Activated naive CD8-positive, alpha-beta T cell (primary cell): Measurements from ENCODE around the gene ELMO1.
"Not testable (repeated sequence)": the region's sequence is repeated elsewhere in the genome, so short reads cannot be mapped to it uniquely, and the experiment has no call there.

ENCODE experiments used
- H3K27ac Mint-ChIP-seq: one replicate; pipeline ENCODE4 v1.8.0; 2021; ENCODE audit warnings: mixed read lengths
- H3K27me3 Mint-ChIP-seq: one replicate; pipeline ENCODE4 v1.8.0; 2021; ENCODE audit warnings: mixed read lengths
- H3K36me3 Mint-ChIP-seq: one replicate; pipeline ENCODE4 v1.8.0; 2021; ENCODE audit warnings: mixed read lengths
- H3K4me1 Mint-ChIP-seq: one replicate; pipeline ENCODE4 v1.8.0; 2021; ENCODE audit warnings: low read depth, mixed read lengths
- H3K4me3 Mint-ChIP-seq: one replicate; pipeline ENCODE4 v1.8.0; 2021; ENCODE audit warnings: mild to moderate bottlenecking, mixed read lengths
- H3K9me3 Mint-ChIP-seq: one replicate; pipeline ENCODE4 v1.8.0; 2021; ENCODE audit warnings: low read depth, mixed read lengths

ELMO1 gene

GRCh38 chr7:37149773-37150124, 298.9 kb downstream of the ELMO1 start:
- Mint-ChIP-seq H3K4me1 (peaks cover 6% of the 10 kb centered on the region), H3K36me3 (peaks cover 32% of the 10 kb centered on the region), H3K27me3 (no peaks in the 10 kb centered on the region)

DNA sequence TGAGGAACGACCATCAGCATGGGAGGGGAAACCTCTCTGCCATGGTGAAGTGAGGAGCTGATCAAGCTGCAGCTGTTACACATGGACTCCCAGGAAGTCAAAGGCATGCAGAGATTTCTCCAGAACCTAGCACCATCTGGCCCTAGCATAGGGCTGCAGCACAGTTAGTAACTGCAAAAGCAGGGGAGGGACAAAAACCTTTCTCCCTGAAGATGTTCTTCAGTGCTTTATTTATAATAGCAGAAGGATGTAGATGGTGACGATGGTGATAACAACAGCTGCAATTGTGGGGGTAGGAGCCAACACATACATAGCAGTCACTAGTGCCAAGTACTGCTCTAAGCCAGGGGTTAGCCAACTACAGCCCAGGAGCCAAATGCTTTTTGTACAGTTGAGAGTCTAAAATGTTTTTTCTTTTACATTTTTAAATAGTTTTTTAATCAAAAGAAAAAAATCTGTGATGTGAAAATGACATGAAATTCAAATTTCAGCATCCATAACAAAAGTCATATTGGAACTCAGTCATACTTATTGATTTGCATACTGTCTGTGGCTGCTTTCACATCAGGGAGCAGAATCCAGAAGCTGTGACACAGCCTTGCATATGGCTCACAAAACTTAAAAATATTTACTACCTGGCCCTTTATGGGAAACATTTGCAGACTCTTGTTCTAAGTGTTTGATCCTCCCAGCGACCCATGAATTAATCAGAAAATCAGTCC, 299.5 kb downstream of the ELMO1 start:
- Mint-ChIP-seq H3K4me1 (peaks cover 6% of the 10 kb centered on the region), H3K4me3 (no peak overlapping the region), H3K27me3 (no peaks in the 10 kb centered on the region), H3K9me3 (no peaks in the 10 kb centered on the region), H3K36me3 (peaks cover 28% of the 10 kb centered on the region), H3K27ac (peak overlapping the region; percentile 66)

More at GRCh38 chr7:37149773-37150124, 298.9 kb downstream of the ELMO1 start:
- peak overlapping the region; percentile 66 for H3K27ac Mint-ChIP-seq
- no peak overlapping the region for H3K4me3 Mint-ChIP-seq
- no peaks in the 10 kb centered on the region for H3K9me3 Mint-ChIP-seq

DNA sequence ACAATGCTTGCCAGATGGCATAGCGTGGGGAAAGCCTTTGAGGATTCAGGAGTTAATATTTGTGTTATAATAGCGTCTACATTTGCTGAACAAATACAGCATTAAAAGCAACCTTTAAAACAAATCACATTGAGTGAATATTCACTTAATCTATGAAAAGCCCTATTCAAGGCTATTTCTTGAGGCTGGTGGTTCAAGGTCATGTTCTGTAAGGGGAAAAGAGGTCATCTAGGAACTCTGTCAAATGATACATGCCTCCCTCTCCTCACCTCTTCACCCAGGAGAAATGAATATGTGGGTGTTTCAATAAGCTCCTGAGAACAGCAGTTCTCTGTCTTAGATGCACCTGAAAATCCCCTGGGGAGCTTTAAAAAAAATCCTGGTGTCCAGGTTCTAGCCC, 303.0 kb downstream of the ELMO1 start:
- Mint-ChIP-seq H3K4me1 (peaks cover 9% of the 10 kb centered on the region), H3K27me3 (no peaks in the 10 kb centered on the region), H3K9me3 (peaks cover 14% of the 10 kb centered on the region), H3K4me3 (no peak overlapping the region), H3K36me3 (peaks cover 42% of the 10 kb centered on the region), H3K27ac (no peak overlapping the region)

DNA sequence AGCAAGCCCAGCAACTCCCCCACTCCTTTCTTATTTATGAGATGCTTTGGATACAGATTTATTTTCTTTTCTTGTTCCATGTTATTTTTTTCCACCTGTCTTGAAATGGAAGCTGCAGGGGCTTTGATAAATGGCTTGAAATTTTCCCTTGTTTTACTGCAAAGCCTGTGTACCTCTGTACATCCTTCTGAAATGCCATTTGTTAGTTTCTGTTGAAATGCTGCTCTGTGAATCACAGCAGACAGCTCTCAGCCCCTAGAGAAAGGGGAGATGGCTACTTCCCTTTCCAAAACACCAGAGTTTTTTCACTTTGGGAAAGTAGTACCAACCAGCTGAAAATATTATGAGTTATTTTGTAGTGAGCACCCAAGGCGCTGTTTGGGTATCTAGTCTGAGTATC, 304.2 kb downstream of the ELMO1 start:
- H3K27me3 Mint-ChIP-seq: no peaks in the 10 kb centered on the region
- peaks cover 22% of the 10 kb centered on the region for H3K9me3 Mint-ChIP-seq
- H3K4me3 Mint-ChIP-seq: no peak overlapping the region
- H3K27ac Mint-ChIP-seq: no peak overlapping the region
- H3K4me1 Mint-ChIP-seq: peaks cover 5% of the 10 kb centered on the region
- peaks cover 45% of the 10 kb centered on the region for H3K36me3 Mint-ChIP-seq

GRCh38 chr7:37142958-37143357, 305.7 kb downstream of the ELMO1 start:
- no peak overlapping the region for H3K27ac Mint-ChIP-seq
- H3K27me3 Mint-ChIP-seq: no peaks in the 10 kb centered on the region
- H3K4me3 Mint-ChIP-seq: no peak overlapping the region
- peaks cover 48% of the 10 kb centered on the region for H3K36me3 Mint-ChIP-seq
- peaks cover 27% of the 10 kb centered on the region for H3K9me3 Mint-ChIP-seq
- peaks cover 7% of the 10 kb centered on the region for H3K4me1 Mint-ChIP-seq

GRCh38 chr7:37141742-37142141, 306.9 kb downstream of the ELMO1 start:
- H3K4me1 Mint-ChIP-seq: peaks cover 9% of the 10 kb centered on the region
- H3K27me3 Mint-ChIP-seq: no peaks in the 10 kb centered on the region
- H3K9me3 Mint-ChIP-seq: peaks cover 27% of the 10 kb centered on the region
- no peak overlapping the region for H3K27ac Mint-ChIP-seq
- peaks cover 45% of the 10 kb centered on the region for H3K36me3 Mint-ChIP-seq
- no peak overlapping the region for H3K4me3 Mint-ChIP-seq

- H3K4me1 Mint-ChIP-seq: peaks cover 13% of the 10 kb centered on the region
- peaks cover 55% of the 10 kb centered on the region for H3K36me3 Mint-ChIP-seq
- H3K4me3 Mint-ChIP-seq, H3K27me3 Mint-ChIP-seq, H3K9me3 Mint-ChIP-seq, H3K27ac Mint-ChIP-seq: not testable (repeated sequence)
Observed at GRCh38 chr7:37133902-37134301, 314.8 kb downstream of the ELMO1 start.

- H3K27ac Mint-ChIP-seq: no peak overlapping the region
- no peaks in the 10 kb centered on the region for H3K27me3 Mint-ChIP-seq
- no peaks in the 10 kb centered on the region for H3K9me3 Mint-ChIP-seq
- H3K36me3 Mint-ChIP-seq: peaks cover 60% of the 10 kb centered on the region
- H3K4me1 Mint-ChIP-seq: peaks cover 9% of the 10 kb centered on the region
- H3K4me3 Mint-ChIP-seq: no peak overlapping the region
Observed at GRCh38 chr7:37131855-37132254, 316.8 kb downstream of the ELMO1 start.

- H3K4me3 Mint-ChIP-seq: no peak overlapping the region
- H3K36me3 Mint-ChIP-seq: peaks cover 64% of the 10 kb centered on the region
- H3K9me3 Mint-ChIP-seq: no peaks in the 10 kb centered on the region
- H3K27me3 Mint-ChIP-seq: no peaks in the 10 kb centered on the region
- H3K27ac Mint-ChIP-seq: peak overlapping the region; percentile 30
- peaks cover 9% of the 10 kb centered on the region for H3K4me1 Mint-ChIP-seq
Observed at GRCh38 chr7:37129035-37129425, 319.6 kb downstream of the ELMO1 start.

GRCh38 chr7:37128327-37129034, 320.2 kb downstream of the ELMO1 start:
- H3K27me3 Mint-ChIP-seq: no peaks in the 10 kb centered on the region
- peak overlapping the region; percentile 30 for H3K27ac Mint-ChIP-seq
- H3K9me3 Mint-ChIP-seq: no peaks in the 10 kb centered on the region

DNA sequence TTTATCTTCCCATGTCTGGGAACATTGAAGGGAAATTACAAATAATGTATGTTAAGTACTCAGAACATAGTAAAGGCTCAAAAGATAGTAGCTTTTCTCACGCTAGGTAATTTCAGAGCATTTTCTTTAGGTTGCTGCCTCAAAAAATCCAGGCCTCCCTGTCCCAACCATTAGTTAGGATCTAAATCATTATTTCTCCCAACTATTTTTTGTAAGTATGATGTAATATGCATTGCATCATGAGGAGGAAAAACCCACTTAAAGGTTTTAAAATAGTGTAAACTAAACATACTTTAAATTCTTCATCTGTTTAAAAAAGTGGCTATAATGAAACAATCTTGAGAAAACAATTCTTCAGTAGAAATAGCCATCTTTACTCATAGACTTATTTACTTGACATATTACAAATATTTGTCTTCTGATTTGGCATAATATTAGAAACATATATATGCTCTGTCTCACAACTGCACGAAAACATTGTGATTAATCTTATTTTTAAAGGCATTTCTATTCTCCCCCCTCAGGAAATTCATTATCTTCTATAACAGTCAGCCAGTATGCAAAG, 329.3 kb downstream of the ELMO1 start:
- Mint-ChIP-seq H3K4me3 (no peak overlapping the region), H3K9me3 (no peaks in the 10 kb centered on the region), H3K27ac (no peak overlapping the region), H3K27me3 (no peaks in the 10 kb centered on the region), H3K4me1 (peaks cover 66% of the 10 kb centered on the region), H3K36me3 (peaks cover 15% of the 10 kb centered on the region)

More at GRCh38 chr7:37128327-37129034, 320.2 kb downstream of the ELMO1 start:
- H3K36me3 Mint-ChIP-seq: peaks cover 59% of the 10 kb centered on the region
- H3K4me3 Mint-ChIP-seq: no peak overlapping the region
- peaks cover 6% of the 10 kb centered on the region for H3K4me1 Mint-ChIP-seq

- peaks cover 18% of the 10 kb centered on the region for H3K36me3 Mint-ChIP-seq
- H3K27ac Mint-ChIP-seq: no peak overlapping the region
- H3K9me3 Mint-ChIP-seq: no peaks in the 10 kb centered on the region
- peaks cover 63% of the 10 kb centered on the region for H3K4me1 Mint-ChIP-seq
- no peaks in the 10 kb centered on the region for H3K27me3 Mint-ChIP-seq
- H3K4me3 Mint-ChIP-seq: no peak overlapping the region
Observed at GRCh38 chr7:37118004-37118403, 330.7 kb downstream of the ELMO1 start.

DNA sequence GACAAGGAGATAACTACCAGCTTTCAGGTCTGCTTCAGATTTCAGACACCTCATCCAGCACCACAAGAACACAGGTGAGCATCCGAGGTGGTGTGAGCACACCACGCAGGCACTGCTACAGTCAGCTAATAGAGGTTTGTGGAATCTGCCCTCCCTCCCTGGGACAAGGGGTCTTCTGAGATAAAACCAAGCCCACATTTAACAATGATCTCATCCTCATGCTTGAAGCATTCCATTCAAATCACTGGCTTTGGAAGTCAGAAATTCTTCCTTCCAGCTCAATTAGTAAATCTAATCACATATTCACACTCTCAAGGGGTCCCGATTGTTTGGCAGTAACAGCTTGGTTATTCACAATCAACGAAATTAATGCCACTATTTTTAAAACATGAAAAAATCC, 331.4 kb downstream of the ELMO1 start:
- Mint-ChIP-seq H3K27ac (peak overlapping the region; percentile 78), H3K9me3 (no peaks in the 10 kb centered on the region), H3K4me3 (no peak overlapping the region), H3K36me3 (peaks cover 17% of the 10 kb centered on the region), H3K27me3 (no peaks in the 10 kb centered on the region), H3K4me1 (peaks cover 59% of the 10 kb centered on the region)

GRCh38 chr7:37116093-37116701, 332.5 kb downstream of the ELMO1 start:
- no peaks in the 10 kb centered on the region for H3K27me3 Mint-ChIP-seq
- H3K27ac Mint-ChIP-seq: peak overlapping the region; percentile 46
- H3K4me3 Mint-ChIP-seq: peak overlapping the region; percentile 35
- peaks cover 58% of the 10 kb centered on the region for H3K4me1 Mint-ChIP-seq
- H3K36me3 Mint-ChIP-seq: peaks cover 16% of the 10 kb centered on the region
- no peaks in the 10 kb centered on the region for H3K9me3 Mint-ChIP-seq
